ENCODE measurements around the gene PROM1. TPM values are rescaled to one million over a fixed set of nuclear protein-coding genes. Genes with fewer than 3 reads are reported as not detected.

PROM1 gene
- total and polyA plus RNA-seq, 9 of the 15 experiments (the other 6 are each of a cell fraction or from before 2014, with no cell fraction given), result 0.05 TPM; not detected in 8

- Histone ChIP-seq H3K79me2 (ENCODE audit: control insufficient read depth, insufficient read depth, low read length) (no peaks in the 10 kb centered on the region), H2AFZ (ENCODE audit: low read depth, low read length) (no peak overlapping the region), H3K9me3 (replicated peaks; ENCODE audit: control insufficient read depth, insufficient read depth, low read depth, low read length) (no peaks in the 10 kb centered on the region), H3K27me3 (ENCODE audit: control insufficient read depth in 2 of 2, insufficient read depth in 2 of 2, low read length in 2 of 2) (peaks cover 23 to 32% of the 10 kb centered on the region in 2 experiments), H3K4me2 (ENCODE audit: insufficient read depth, low read length) (no peak overlapping the region), H3K9ac (ENCODE audit: insufficient read depth in 1 of 2, low read depth in 2 of 2, low read length in 2 of 2) (no peak overlapping the region), H3K27ac (ENCODE audit: extremely low read depth, low read depth, low read length) (no peak overlapping the region), H3K4me1 (replicated peaks in 1 of 2; ENCODE audit: control insufficient read depth in 2 of 2, insufficient read depth in 2 of 2, low read length in 2 of 2) (no peaks in the 10 kb centered on the region), H4K20me1 (replicated peaks; ENCODE audit: control insufficient read depth, insufficient read depth, low read length) (no peaks in the 10 kb centered on the region), H3K9me1 (ENCODE audit: control insufficient read depth, insufficient read depth, low read length) (no peaks in the 10 kb centered on the region), H3K4me3 (no peak overlapping the region), H3K36me3 (ENCODE audit: control insufficient read depth, insufficient read depth, low read length) (no peaks in the 10 kb centered on the region)
- no TSS peak for BruUV-seq (replicated peaks)
- no peak for FAIRE-seq
- ChIA-PET POLR2A (no interaction called here), CTCF (ENCODE audit: low intra/inter-chr PET ratio) (no interaction called here)
- in situ Hi-C loops (cut with MboI), result no loop called here
- DNase-seq (ENCODE audit: extremely low read depth in 1 of 4, low spot score in 3 of 4), result no peak
- no peak for TF ChIP-seq XRCC4 (IDR thresholded peaks at IDR 0.05; ENCODE audit: extremely low read depth, insufficient read depth, insufficient read length)
- no peak for TF ChIP-seq ARID2 (IDR thresholded peaks at IDR 0.05)
- no peak for TF ChIP-seq ZNF239 (CRISPR knock-in tag; IDR thresholded peaks at IDR 0.05)
- no peak for TF ChIP-seq MTF1 (CRISPR knock-in tag; IDR thresholded peaks at IDR 0.05; ENCODE audit: borderline replicate concordance)
- no peak for TF ChIP-seq MTA1 (IDR thresholded peaks at IDR 0.05; ENCODE audit: borderline replicate concordance)
- no peak for TF ChIP-seq ZNF436 (CRISPR knock-in tag; IDR thresholded peaks at IDR 0.05)
- TF ChIP-seq ZC3H11A (IDR thresholded peaks at IDR 0.05; ENCODE audit: low read depth, low read length), result no peak
- no peak for TF ChIP-seq POLR3A (IDR thresholded peaks at IDR 0.05; ENCODE audit: borderline replicate concordance, extremely low read depth, insufficient read depth, insufficient read length)
- TF ChIP-seq E2F6 (IDR thresholded peaks at IDR 0.05; ENCODE audit: borderline replicate concordance in 1 of 2, extremely low read depth in 1 of 2, insufficient read depth in 1 of 2, insufficient read length in 1 of 2, low read depth in 1 of 2, low read length in 1 of 2, poor library complexity in 1 of 2, severe bottlenecking in 1 of 2), result no peak
- TF ChIP-seq HDAC3 (IDR thresholded peaks at IDR 0.05; ENCODE audit: borderline replicate concordance, partially characterized antibody), result no peak
- no peak for TF ChIP-seq ETS1 (conservative IDR thresholded peaks at IDR 0.05; ENCODE audit: control insufficient read depth, low read depth, low read length)
- TF ChIP-seq MLX (CRISPR knock-in tag; conservative IDR thresholded peaks at IDR 0.05), result no peak
- TF ChIP-seq CTBP1 (IDR thresholded peaks at IDR 0.05; ENCODE audit: borderline replicate concordance), result no peak
- TF ChIP-seq ZNF280A (IDR thresholded peaks at IDR 0.05; ENCODE audit: low read depth, partially characterized antibody), result no peak
- ATAC-seq, result no peak
- intact Hi-C loops (cut with micrococcal nuclease), result no loop called here
- WGBS (ENCODE audit: insufficient coverage, low coverage, missing lambda C conversion rate), result 0% methylated on average over 2 of the region's 2 CpGs
Observed at GRCh38 chr4:16052939-16053338, 30.9 kb downstream of the PROM1 start.

All from K562 (cell line).